SK-N-SH treated with all-trans-retinoic acid at 6 μM for 48 hours (cell line): ENCODE measurements around the gene BLTP1.

ENCODE experiments used
- GLIS3 ChIP-seq: fragments of 250-450 bp; sonication (Bioruptor Pico); IDR thresholded peaks from 2 replicates; pipeline ENCODE4 v1.5.0; 2020; ENCODE audit warnings: mild to moderate bottlenecking, moderate library complexity
- OSR1 ChIP-seq: fragments of 250-450 bp; sonication (Bioruptor Pico); IDR thresholded peaks from 2 replicates; pipeline ENCODE4 v1.8.0; 2022; ENCODE audit warnings: moderate library complexity, mild to moderate bottlenecking, inconsistent platforms
- PPARA ChIP-seq: fragments of 250-450 bp; sonication (Bioruptor Pico); IDR thresholded peaks from 2 replicates; pipeline ENCODE4 v1.5.0; 2020; ENCODE audit warnings: mild to moderate bottlenecking, borderline replicate concordance
- RARB ChIP-seq: fragments of 250-450 bp; sonication (Bioruptor Pico); IDR thresholded peaks from 2 replicates; pipeline ENCODE4 v1.8.0; 2021; ENCODE audit warnings: mild to moderate bottlenecking, moderate library complexity
- TOX ChIP-seq: fragments of 250-450 bp; sonication (Bioruptor Pico); IDR thresholded peaks from 2 replicates; pipeline ENCODE4 v1.8.0; 2021; ENCODE audit warnings: mild to moderate bottlenecking, moderate library complexity, borderline replicate concordance
- TSHZ2 ChIP-seq: fragments of 250-450 bp; sonication (Bioruptor Pico); IDR thresholded peaks from 2 replicates; pipeline ENCODE4 v1.5.0; 2020; ENCODE audit warnings: mild to moderate bottlenecking, moderate library complexity
- ZC3H10 ChIP-seq: fragments of 250-450 bp; sonication (Bioruptor Pico); IDR thresholded peaks from 2 replicates; pipeline ENCODE4 v1.5.1; 2021; ENCODE audit warnings: mild to moderate bottlenecking, moderate library complexity
- TF ChIP-seq, protein P1 (sequence below): fragments of 250-450 bp; sonication (Bioruptor Pico); IDR thresholded peaks from 2 replicates; pipeline ENCODE4 v1.8.0; 2021; ENCODE audit warnings: low read depth, mild to moderate bottlenecking, moderate library complexity, borderline replicate concordance
- TF ChIP-seq, protein P2 (sequence below): fragments of 250-450 bp; sonication (Bioruptor Pico); IDR thresholded peaks from 2 replicates; pipeline ENCODE4 v1.8.0; 2020; ENCODE audit warnings: mild to moderate bottlenecking, moderate library complexity, borderline replicate concordance

DNA sequence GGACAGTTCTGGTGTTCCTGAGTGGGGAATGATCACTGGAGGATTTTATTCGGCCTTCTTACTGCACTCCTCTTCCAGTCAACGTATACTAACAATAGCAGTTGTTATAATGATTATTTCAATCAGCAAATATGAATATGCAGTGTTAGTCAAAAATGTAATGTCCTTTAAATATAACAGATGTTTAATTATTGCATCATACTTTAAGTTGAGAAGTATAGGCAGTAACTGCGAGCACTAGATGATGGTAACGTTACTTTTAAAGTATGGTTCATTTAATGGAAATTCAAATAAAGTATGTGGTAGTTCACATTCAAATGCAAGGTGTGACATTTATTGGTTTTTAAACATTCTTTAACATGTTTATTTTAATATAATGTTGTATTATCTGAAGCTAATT is 5.5 kb upstream of the BLTP1 start:
- no peak for TF ChIP-seq GLIS3
- TF ChIP-seq, protein P1, sequence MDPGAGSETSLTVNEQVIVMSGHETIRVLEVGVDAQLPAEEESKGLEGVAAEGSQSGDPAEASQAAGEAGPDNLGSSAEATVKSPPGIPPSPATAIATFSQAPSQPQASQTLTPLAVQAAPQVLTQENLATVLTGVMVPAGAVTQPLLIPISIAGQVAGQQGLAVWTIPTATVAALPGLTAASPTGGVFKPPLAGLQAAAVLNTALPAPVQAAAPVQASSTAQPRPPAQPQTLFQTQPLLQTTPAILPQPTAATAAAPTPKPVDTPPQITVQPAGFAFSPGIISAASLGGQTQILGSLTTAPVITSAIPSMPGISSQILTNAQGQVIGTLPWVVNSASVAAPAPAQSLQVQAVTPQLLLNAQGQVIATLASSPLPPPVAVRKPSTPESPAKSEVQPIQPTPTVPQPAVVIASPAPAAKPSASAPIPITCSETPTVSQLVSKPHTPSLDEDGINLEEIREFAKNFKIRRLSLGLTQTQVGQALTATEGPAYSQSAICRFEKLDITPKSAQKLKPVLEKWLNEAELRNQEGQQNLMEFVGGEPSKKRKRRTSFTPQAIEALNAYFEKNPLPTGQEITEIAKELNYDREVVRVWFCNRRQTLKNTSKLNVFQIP, result no peak
- TF ChIP-seq, protein P2, sequence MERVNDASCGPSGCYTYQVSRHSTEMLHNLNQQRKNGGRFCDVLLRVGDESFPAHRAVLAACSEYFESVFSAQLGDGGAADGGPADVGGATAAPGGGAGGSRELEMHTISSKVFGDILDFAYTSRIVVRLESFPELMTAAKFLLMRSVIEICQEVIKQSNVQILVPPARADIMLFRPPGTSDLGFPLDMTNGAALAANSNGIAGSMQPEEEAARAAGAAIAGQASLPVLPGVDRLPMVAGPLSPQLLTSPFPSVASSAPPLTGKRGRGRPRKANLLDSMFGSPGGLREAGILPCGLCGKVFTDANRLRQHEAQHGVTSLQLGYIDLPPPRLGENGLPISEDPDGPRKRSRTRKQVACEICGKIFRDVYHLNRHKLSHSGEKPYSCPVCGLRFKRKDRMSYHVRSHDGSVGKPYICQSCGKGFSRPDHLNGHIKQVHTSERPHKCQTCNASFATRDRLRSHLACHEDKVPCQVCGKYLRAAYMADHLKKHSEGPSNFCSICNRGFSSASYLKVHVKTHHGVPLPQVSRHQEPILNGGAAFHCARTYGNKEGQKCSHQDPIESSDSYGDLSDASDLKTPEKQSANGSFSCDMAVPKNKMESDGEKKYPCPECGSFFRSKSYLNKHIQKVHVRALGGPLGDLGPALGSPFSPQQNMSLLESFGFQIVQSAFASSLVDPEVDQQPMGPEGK (CRISPR knock-in tag), result no peak
- no peak for TF ChIP-seq ZC3H10 (CRISPR knock-in tag)
- TF ChIP-seq TOX (CRISPR knock-in tag), result no peak
- no peak for TF ChIP-seq PPARA (CRISPR knock-in tag)
- no peak for TF ChIP-seq TSHZ2 (CRISPR knock-in tag)
- no peak for TF ChIP-seq OSR1 (CRISPR knock-in tag)
- no peak for TF ChIP-seq RARB (CRISPR knock-in tag)
